HG02885 (cell line): ENCODE data around the gene ERVK3-1.
"Not testable (repeated sequence)": the region's sequence is repeated elsewhere in the genome, so short reads cannot be mapped to it uniquely, and the experiment has no call there.

Experiments used
- ATAC-seq: cut with Tn5 transposase; IDR thresholded peaks from one replicate; pipeline ENCODE4 v1.9.1; 2021; ENCODE audit warnings: mild to moderate bottlenecking; ENCODE audit not compliant: unreplicated experiment, poor library complexity

The ERVK3-1 gene

DNA sequence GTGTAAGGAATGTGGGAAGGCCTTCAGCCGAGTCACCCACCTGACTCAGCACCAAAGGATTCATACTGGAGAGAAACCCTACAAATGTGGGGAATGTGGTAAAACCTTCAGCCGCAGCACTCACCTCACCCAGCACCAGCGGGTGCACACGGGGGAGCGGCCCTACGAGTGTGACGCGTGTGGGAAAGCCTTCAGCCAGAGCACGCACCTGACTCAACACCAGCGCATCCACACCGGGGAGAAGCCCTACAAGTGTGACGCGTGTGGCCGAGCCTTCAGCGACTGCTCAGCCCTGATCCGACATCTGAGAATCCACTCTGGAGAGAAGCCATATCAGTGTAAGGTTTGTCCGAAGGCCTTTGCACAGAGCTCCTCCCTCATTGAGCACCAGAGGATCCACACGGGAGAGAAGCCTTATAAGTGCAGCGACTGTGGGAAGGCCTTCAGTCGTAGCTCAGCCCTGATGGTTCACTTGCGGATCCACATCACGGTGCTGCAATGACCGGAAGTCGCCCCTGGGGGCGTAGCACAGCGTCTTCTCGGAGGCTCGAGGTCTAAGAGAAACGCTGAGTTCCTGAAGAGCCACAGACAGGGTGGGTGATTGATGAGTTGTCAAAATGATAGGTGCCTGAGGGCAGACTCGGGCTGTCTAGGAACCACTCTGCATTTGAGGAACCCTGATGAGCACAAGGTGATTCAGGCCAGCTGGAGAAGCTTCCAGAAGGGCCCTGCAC is 33.8 kb downstream of the ERVK3-1 start:
- no peak for ATAC-seq

DNA sequence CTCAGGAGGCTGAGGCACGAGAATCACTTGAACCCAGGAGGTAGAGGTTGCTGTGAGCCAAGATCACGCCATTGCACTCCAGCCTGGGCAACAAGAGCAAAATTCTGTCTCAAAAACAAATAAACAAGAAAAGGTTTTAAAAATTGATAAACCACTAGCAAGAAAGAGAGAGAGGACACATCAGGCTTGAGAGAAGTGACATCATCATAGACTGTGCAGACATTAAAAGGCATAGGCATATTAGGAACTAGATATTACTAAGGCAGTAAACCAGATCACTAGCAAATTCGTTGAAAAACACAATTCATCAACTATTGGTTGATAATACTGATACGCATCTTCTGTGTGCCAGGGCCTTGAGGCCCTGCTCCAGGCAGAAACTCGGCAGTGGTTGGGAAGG is 40.4 kb downstream of the ERVK3-1 start:
- no peak for ATAC-seq

DNA sequence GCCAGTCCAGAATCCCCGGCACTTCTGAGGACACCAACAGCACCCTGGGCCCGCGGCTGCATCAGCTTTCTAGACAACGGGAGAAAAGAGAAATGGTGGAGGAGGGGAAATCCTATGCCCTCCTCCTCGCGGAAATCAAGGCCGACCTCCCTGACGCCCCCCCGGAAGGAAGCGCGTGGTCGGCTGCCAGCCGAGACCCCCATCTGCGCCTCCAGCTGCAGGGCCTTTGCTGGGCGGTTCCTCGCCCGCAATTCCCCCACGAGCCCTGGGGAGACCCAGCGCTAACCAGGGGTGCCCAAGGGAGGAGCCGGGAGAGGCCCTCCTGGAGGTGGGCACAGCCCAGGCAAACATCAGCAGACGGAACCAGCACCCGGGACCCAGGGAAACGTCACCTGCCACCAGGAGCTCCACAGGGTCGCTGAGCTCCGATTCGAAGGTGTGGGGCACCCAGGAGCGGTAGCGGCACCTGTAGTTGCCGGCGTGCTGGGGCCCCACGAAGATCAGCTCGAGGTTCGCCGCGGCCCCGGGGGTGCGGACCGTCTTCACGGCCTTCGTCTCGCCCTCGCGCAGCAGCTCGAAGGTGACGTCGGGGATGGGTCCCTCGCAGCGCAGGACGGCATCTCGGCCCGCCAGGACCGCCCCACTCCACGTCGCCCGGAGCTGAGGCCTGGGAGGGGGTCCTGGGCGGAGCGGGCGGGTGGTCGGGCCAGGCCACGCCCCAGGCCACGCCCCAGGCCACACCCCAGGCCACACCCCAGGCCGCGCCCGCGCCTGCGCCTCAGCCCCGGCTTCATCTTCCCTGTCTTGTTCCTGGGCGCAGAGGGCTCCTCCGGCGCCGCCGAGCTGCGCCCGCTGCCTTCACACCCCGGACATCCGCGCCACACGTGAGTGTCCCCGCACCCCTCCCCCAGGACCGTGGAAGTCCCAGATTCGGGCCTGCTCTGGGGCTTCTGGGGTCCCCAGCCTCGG is 42.1 kb downstream of the ERVK3-1 start:
- peak; percentile 90 for ATAC-seq

- ATAC-seq = not testable (repeated sequence)
These were observed 42.9 kb downstream of the ERVK3-1 start for GRCh38 chr19:58348080-58348479.

DNA sequence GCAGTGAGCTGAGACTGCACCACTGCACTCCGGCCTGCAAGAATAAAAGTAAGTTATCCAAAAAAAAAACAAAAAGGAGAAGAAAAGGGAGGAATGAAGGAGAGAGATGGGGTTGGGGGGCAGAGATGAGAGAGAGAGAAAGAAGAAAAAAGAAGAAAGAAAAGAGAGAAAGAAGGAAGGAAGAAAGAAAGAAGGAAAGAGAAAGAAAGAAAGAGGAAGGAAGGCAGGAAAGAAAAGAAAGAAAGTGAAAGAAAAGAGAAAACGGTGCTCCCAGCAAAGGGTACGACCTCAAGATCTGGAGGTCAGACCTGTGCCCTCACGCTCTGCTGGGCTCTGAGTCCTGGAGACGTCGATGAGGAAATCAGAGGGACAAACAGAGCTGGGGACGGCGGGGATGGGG is 44.4 kb downstream of the ERVK3-1 start:
- ATAC-seq = no peak

- no peak for ATAC-seq
These were observed 45.1 kb downstream of the ERVK3-1 start for GRCh38 chr19:58350001-58350861.

DNA sequence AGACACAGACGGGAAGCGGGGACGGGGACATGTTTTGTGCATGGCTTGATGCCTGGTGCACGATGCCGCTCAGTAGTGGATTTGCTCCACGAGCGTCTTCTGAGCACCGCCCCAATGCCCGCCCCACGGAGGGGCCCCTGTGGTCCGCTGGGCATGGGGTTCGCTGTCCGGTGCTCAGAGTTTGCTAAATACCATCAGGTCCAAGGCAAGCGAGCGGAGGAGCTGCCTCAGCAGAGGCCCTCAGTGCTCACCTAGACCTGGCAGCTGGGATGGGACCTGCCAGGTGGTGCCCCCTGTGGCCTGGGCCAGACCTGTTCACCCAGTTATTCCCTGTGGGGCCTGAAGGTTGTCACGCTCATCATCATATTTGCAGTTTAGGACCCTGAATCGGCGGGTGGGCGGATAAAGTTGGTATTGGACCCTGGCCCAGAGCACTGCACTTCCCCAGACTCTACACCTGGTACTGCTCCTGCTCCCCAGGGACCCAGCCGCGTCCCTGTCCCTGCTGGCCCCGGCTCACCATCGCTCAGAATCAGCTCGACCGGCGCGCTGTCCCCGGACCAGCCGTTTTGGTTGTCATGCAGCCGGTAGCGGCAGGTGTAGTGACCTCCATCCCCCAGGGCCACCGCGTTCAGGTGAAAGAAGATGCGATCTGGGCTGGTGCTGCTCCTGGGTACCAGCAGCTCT is 45.8 kb downstream of the ERVK3-1 start:
- ATAC-seq = no peak

DNA sequence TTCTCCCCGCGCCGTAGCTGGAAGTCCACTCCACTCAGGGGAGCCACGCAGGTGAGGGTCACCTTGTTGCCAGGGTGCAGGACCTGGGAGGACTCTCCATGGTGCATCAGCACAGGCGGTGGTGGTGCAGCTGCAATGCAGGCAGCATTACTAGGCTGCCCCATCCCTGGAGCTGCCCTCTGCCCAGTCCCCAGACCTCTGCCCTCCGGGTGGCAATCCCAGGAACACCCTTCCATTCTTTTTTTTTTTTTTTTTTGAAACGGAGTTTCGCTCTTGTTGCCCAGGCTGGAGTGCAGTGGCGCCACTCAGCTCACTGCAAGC is 46.3 kb downstream of the ERVK3-1 start:
- ATAC-seq = no peak

DNA sequence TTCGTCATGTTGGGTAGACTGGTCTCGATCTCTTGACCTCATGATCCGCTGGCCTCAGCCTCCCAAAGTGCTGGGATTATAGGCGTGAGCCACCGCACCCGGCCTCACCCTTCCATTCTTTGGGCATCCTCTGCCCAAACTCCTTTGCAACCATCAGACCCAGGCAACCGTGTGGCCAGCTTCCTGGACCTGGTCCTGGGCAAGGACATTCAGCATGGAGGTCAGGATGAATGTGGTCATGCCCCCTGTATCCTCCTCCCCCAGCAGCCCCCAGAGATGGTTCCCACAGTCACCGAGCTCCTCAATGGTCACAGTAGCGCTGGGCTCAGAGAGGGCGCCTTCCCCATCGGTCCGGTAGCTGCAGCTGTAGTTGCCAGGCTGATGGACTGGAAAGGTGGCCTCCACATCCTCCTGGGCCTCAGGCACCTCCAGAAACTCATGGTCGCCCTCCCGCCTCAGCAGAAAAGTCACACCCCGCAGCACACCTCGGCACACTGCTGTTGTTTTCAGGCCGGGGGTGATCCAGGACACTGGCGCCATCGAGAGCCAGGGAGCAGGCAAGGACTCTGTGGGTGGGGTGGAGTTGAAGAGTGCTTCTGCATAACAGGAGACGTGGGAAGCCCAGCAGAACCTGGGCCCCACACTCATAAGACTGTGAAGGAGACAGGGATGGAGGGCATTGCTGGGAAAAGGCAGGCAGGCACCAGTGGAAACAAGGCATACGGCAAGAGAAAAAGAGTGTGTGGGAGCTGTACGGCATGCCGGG is 47.0 kb downstream of the ERVK3-1 start:
- no peak for ATAC-seq

DNA sequence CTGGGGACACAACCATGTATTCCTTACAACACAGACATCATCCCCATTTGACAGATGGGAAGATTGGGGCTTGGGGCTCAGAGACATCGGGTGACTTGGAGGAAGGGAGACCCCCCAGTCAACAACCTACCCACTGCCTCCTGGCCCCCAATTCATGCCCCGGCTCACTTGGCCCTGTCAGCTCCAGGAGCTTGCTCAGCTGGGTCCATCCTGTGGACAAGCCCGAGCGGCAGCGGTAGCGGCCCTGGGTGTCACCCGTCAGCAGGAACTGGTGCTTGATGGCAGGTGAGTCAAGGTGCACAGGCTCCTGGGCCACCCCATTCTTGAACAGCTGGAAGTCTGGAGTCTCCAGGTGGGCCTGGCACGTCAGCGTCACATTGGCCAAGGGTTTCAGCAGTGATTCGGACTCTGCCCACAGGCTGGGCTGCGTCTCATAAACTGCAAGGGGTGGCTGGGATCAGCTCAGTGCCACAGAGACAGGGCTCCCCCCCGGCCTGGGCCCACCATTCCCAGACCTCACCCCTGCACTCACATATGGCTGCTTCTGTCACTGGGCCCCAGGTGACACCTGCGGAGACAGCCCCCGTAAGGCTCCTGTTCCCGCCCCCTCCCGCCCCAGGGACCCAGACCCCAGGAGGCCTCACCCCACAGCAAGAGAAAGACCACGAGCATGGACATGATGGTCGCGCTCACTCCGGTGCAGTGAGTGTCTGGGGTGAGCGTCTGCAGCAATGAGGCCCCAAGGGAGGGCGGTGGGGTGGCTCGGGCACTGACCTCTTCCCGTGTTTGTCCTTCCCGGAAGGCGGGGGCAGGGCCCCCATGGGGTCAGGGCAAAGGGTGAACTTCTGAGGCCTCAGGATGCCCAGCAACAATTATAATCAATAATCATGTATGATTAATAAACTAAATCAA is 47.8 kb downstream of the ERVK3-1 start, which contains the start of gene A1BG:
TSS of gene A1BG (minus strand) at position 733 of the 912 bp plus-strand sequence. CDS start at position 678, 55 bp downstream.
- ATAC-seq = no peak

- ATAC-seq = no peak
These were observed 48.7 kb downstream of the ERVK3-1 start for GRCh38 chr19:58353717-58354477.

- ATAC-seq = no peak
These were observed 49.4 kb downstream of the ERVK3-1 start for GRCh38 chr19:58354478-58355030.

DNA sequence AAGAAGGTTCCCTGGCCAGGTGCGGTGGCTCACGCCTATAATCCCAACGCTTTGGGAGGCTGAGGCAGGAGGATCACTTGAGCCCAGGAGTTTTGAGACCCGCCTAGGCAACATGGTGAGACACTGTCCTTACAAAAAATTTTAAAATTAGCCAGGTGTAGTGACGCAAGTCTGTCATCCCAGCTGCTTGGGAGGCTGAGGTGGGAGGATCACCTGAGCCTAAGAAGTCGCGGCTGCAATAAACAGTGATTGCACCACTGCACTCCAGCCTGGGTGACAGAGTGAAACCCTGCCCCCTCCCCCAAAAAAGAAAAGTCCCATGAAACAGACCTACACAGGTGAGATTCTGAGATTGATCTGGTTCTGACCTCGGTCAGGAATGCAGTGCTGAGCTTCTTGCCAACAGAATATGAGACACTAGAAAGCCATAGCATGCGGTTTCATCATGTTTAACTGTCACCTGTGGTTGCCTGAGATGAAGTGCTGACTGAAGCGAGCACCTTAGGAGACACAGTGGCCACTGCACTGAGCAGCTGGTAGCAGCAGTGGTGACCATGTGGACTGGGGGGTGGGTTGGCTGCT is 50.1 kb downstream of the ERVK3-1 start:
- no peak for ATAC-seq

- no peak for ATAC-seq
These were observed 51.0 kb downstream of the ERVK3-1 start for GRCh38 chr19:58355908-58356765.

- ATAC-seq = no peak
These were observed 51.7 kb downstream of the ERVK3-1 start for GRCh38 chr19:58356766-58357480.
